IMR-90 (cell line): ENCODE results near the gene PRKCA. TPM values are rescaled to one million over a fixed set of nuclear protein-coding genes. Genes with fewer than 3 reads are reported as not detected.

Experiments used
- ATAC-seq: fragments of 200-7000 bp; cut with Tn5 transposase; 2 replicates; pipeline ENCODE4 v1.9.1; 2020; ENCODE audit warnings: low read depth, mild to moderate bottlenecking, moderate library complexity
- BruUV-seq: library from RNA; stranded (reverse); fragments of 400-500 nt; replicated peaks from 2 replicates; lab custom pipeline; 2021; lab: Mats Ljungman, UMichigan
- CTCF ChIA-PET: fragments of 300-600 bp; formaldehyde crosslinking; extraction: SDS; loops from one replicate; lab custom pipeline; 2021; ENCODE audit warnings: antibody characterized with exemption; lab: Yijun Ruan, JAX
- POLR2A ChIA-PET: fragments of 300-600 bp; sonication (Branson Sonifier 250); formaldehyde crosslinking; loops from one replicate; lab custom pipeline; 2022; ENCODE audit warnings: antibody characterized with exemption; ENCODE audit not compliant: unreplicated experiment; lab: Charles Lee
- DNase-seq: peaks from one replicate; pipeline ENCODE4 v3.0.0; 2013
- H2AFZ ChIP-seq: replicated peaks from 2 replicates; pipeline ENCODE3; 2013; ENCODE audit warnings: low read length, mild to moderate bottlenecking; ENCODE audit not compliant: poor library complexity
- H2AK5ac ChIP-seq: 2 replicates; pipeline ENCODE4 v1.6.1; 2013; ENCODE audit warnings: low read depth, low read length, inconsistent platforms
- H2AK9ac ChIP-seq: replicated peaks from 2 replicates; pipeline ENCODE3; 2013; ENCODE audit warnings: mild to moderate bottlenecking, low read depth, low read length, moderate library complexity; ENCODE audit not compliant: poor library complexity
- H2BK120ac ChIP-seq: 2 replicates; pipeline ENCODE4 v1.6.1; 2013; ENCODE audit warnings: low read depth, low read length, inconsistent platforms
- H2BK15ac ChIP-seq: 3 replicates; pipeline ENCODE4 v1.6.1; 2013; ENCODE audit warnings: low read depth, low read length, inconsistent platforms
- H2BK20ac ChIP-seq: 2 replicates; pipeline ENCODE4 v1.6.1; 2013; ENCODE audit warnings: low read depth, mild to moderate bottlenecking, inconsistent platforms, low read length, moderate library complexity
- H2BK5ac ChIP-seq: 2 replicates; pipeline ENCODE4 v1.6.1; 2013; ENCODE audit warnings: mild to moderate bottlenecking, low read depth, low read length, inconsistent platforms; ENCODE audit not compliant: poor library complexity, severe bottlenecking
- H3K14ac ChIP-seq: replicated peaks from 2 replicates; pipeline ENCODE4 v1.6.1; 2013; ENCODE audit warnings: low read depth, low read length, inconsistent platforms
- H3K18ac ChIP-seq: 2 replicates; pipeline ENCODE4 v1.6.1; 2013; ENCODE audit warnings: low read depth, low read length, control low read depth
- H3K23ac ChIP-seq: 2 replicates; pipeline ENCODE4 v1.6.1; 2013; ENCODE audit warnings: low read depth, low read length, inconsistent platforms
- H3K27ac ChIP-seq: 2 replicates; pipeline ENCODE4 v1.5.1; 2013; ENCODE audit warnings: mild to moderate bottlenecking, control low read depth, low read length; ENCODE audit not compliant: insufficient read depth
- H3K27me3 ChIP-seq: 2 replicates; pipeline ENCODE4 v1.6.1; 2013; ENCODE audit warnings: low read length; ENCODE audit not compliant: control insufficient read depth, insufficient read depth
- H3K36me3 ChIP-seq: 2 replicates; pipeline ENCODE4 v1.6.1; 2013; ENCODE audit warnings: low read length, mixed read lengths; ENCODE audit not compliant: control insufficient read depth, insufficient read depth
- H3K4ac ChIP-seq: 2 replicates; pipeline ENCODE4 v1.6.1; 2013; ENCODE audit warnings: low read depth, low read length, inconsistent platforms
- H3K4me1 ChIP-seq: 2 replicates; pipeline ENCODE4 v1.6.1; 2013; ENCODE audit warnings: low read length, mixed read lengths; ENCODE audit not compliant: control insufficient read depth, insufficient read depth
- H3K4me2 ChIP-seq: 2 replicates; pipeline ENCODE4 v1.6.1; 2013; ENCODE audit warnings: low read depth, mild to moderate bottlenecking, control low read depth, low read length, moderate library complexity
- H3K4me3 ChIP-seq: 2 replicates; pipeline ENCODE4 v1.5.1; 2013; ENCODE audit warnings: low read depth, mild to moderate bottlenecking, control low read depth, low read length, moderate library complexity; ENCODE audit not compliant: insufficient read depth
- H3K56ac ChIP-seq: 2 replicates; pipeline ENCODE4 v1.6.1; 2013; ENCODE audit warnings: low read length, inconsistent platforms; ENCODE audit not compliant: insufficient read depth; ENCODE audit errors: extremely low read depth
- H3K79me1 ChIP-seq, 2 experiments: 2 replicates each; pipeline ENCODE4 v1.6.1; 2013; ENCODE audit warnings: low read length in 2 of 2, inconsistent platforms in 1 of 2, low read depth in 1 of 2
- H3K9ac ChIP-seq: 2 replicates; pipeline ENCODE4 v1.6.1; 2013; ENCODE audit warnings: low read depth, low read length, control low read depth
- H3K9me1 ChIP-seq: 2 replicates; pipeline ENCODE4 v1.6.1; 2013; ENCODE audit warnings: low read length, inconsistent platforms; ENCODE audit not compliant: insufficient read depth
- H3K9me3 ChIP-seq: 2 replicates; pipeline ENCODE4 v1.6.1; 2013; ENCODE audit warnings: low read length; ENCODE audit not compliant: control insufficient read depth, insufficient read depth
- H4K20me1 ChIP-seq: 2 replicates; pipeline ENCODE4 v1.6.1; 2013; ENCODE audit warnings: low read length, inconsistent platforms; ENCODE audit not compliant: insufficient read depth
- H4K5ac ChIP-seq: 2 replicates; pipeline ENCODE4 v1.6.1; 2013; ENCODE audit warnings: mild to moderate bottlenecking, low read depth, low read length, control low read depth
- H4K8ac ChIP-seq, 2 experiments: 2 replicates each; pipeline ENCODE4 v1.6.1; 2013; ENCODE audit warnings: low read depth in 2 of 2, low read length in 2 of 2, control low read depth in 1 of 2, inconsistent platforms in 1 of 2
- H4K91ac ChIP-seq: 2 replicates; pipeline ENCODE4 v1.6.1; 2013; ENCODE audit warnings: low read depth, low read length, inconsistent platforms; ENCODE audit not compliant: insufficient read depth
- BHLHE40 ChIP-seq: fragments of 150-350 bp; IDR thresholded peaks from 2 replicates; pipeline ENCODE4 v1.6.1; 2016; ENCODE audit warnings: mild to moderate bottlenecking, low read depth, low read length
- CHD1 ChIP-seq: IDR thresholded peaks from 2 replicates; pipeline ENCODE4 v1.6.1; 2012; ENCODE audit warnings: low read depth, low read length, improper control_type of control experiment
- FOS ChIP-seq: fragments of 150-350 bp; IDR thresholded peaks from 2 replicates; pipeline ENCODE4 v1.6.1; 2016; ENCODE audit warnings: low read depth, low read length
- MAFK ChIP-seq: IDR thresholded peaks from 2 replicates; pipeline ENCODE4 v1.6.1; 2012; ENCODE audit warnings: low read depth, low read length, improper control_type of control experiment
- MAZ ChIP-seq: IDR thresholded peaks from 2 replicates; pipeline ENCODE4 v1.6.1; 2012; ENCODE audit warnings: low read depth, mild to moderate bottlenecking, low read length, improper control_type of control experiment, moderate library complexity, borderline replicate concordance
- RFX5 ChIP-seq: IDR thresholded peaks from 2 replicates; pipeline ENCODE4 v1.8.0; 2012; ENCODE audit warnings: low read depth, mild to moderate bottlenecking, low read length, moderate library complexity
- SMC3 ChIP-seq: fragments of 150-350 bp; IDR thresholded peaks from 2 replicates; pipeline ENCODE4 v1.6.1; 2016; ENCODE audit warnings: low read depth, mild to moderate bottlenecking, antibody characterized with exemption, low read length, moderate library complexity
- WGBS, 2 experiments: methylation state at CpG; one replicate each; pipeline versions ENCODE4 v1.1.5 to v1.1.7; 2013; ENCODE audit warnings: missing lambda C conversion rate in 2 of 2; ENCODE audit not compliant: insufficient read length in 1 of 2; ENCODE audit errors: extremely low coverage in 2 of 2; 5-methylcytosine and 5-hydroxymethylcytosine counted together
- dilution Hi-C: fragments of 300-500 bp; cut with HindIII; formaldehyde crosslinking; loops from one replicate; pipeline ENCODE4 v1.14.3; 2018; ENCODE audit warnings: low sequenced_read_pairs; ENCODE audit not compliant: unreplicated experiment
- in situ Hi-C: fragments of 300-500 bp; cut with MboI; formaldehyde crosslinking; loops from 3 replicates; pipeline ENCODE4 v1.14.3; 2019; ENCODE audit warnings: low sequenced_read_pairs, inconsistent platforms, mixed read lengths
- intact Hi-C: fragments of 100-400 bp; cut with micrococcal nuclease; formaldehyde crosslinking; loops from 2 replicates; pipeline ENCODE4 v1.10.0; 2022
- polyA plus RNA-seq, 3 experiments: library from polyadenylated mRNA; depleted of rRNA; stranded (reverse); fragments of >200 nt; gene quantifications; 2 replicates each; pipeline ENCODE4 v1.2.3, GENCODE V29; 2012; ENCODE audit warnings: low replicate concordance in 1 of 3
- total RNA-seq: library from RNA; depleted of rRNA; stranded (reverse); fragments of >200 nt; gene quantifications from 2 replicates; pipeline ENCODE4 v1.2.3, GENCODE V29; 2012

Gene PRKCA
- total and polyA plus RNA-seq, 2 of the 4 experiments (the other 2 are of a cell fraction), result 31.0 to 46.0 TPM

DNA sequence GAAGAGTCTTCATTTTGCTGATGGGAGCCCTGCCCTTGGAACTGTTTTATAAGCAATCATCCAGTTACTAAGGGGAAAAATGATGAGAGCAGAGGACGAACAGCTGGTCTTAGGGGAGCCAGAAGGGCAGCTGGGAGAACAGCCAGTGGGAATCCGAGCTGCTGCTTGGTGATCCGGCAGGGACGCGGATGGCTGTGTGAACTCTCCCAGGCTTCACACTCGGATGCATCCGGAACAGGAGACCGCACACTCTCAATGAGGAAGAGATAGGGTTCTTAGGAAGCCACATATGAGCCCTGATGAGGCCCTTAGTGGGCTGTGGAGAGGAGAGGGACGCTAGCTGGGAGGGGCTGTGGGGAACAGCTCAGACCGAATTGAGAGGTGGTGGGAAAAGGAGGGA is 527.5 kb downstream of the PRKCA start:
- H3K4me2 ChIP-seq, result no peak overlapping the region
- no peak overlapping the region for H3K9ac ChIP-seq
- 4% methylated on average over 4 of the region's 10 CpGs; no CpG with 5 or more reads in 1 of the 2 experiments for WGBS, 2 experiments
- H3K4ac ChIP-seq, result no peak overlapping the region
- H3K56ac ChIP-seq, result no peak overlapping the region
- no peak overlapping the region for H3K4me3 ChIP-seq
- peak; percentile 53 for ATAC-seq
- in situ Hi-C loops, result no loop called here
- no peak overlapping the region for H2BK5ac ChIP-seq
- no peak overlapping the region for H3K14ac ChIP-seq
- H4K91ac ChIP-seq, result no peak overlapping the region
- no peak overlapping the region for H4K8ac ChIP-seq
- H2AFZ ChIP-seq, result no peak overlapping the region
- H3K23ac ChIP-seq, result no peak overlapping the region
- H2BK15ac ChIP-seq, result no peak overlapping the region
- H2AK5ac ChIP-seq, result no peak overlapping the region
- no peak overlapping the region for H3K18ac ChIP-seq
- no peaks in the 10 kb centered on the region for H3K36me3 ChIP-seq
- ChIA-PET POLR2A (no interaction called here), CTCF (no interaction called here)
- no peak overlapping the region for H2BK120ac ChIP-seq
- DNase-seq, result no peak
- no peaks in the 10 kb centered on the region for H3K79me1 ChIP-seq
- peaks cover 20% of the 10 kb centered on the region for H3K27me3 ChIP-seq
- no peak overlapping the region for H4K5ac ChIP-seq
- no peaks in the 10 kb centered on the region for H3K4me1 ChIP-seq
- no peak overlapping the region for H3K27ac ChIP-seq
- no peak overlapping the region for H2BK20ac ChIP-seq
- no peak overlapping the region for H2AK9ac ChIP-seq
- BruUV-seq, result no TSS peak
- TF ChIP-seq BHLHE40 (no peak), SMC3 (no peak), FOS (no peak), RFX5 (no peak), CHD1 (no peak), MAZ (no peak), MAFK (no peak)
- dilution Hi-C loops, result no loop called here
- no peaks in the 10 kb centered on the region for H4K20me1 ChIP-seq
- intact Hi-C loops, result no loop called here
- no peaks in the 10 kb centered on the region for H3K9me1 ChIP-seq
- no peaks in the 10 kb centered on the region for H3K9me3 ChIP-seq
